ENCODE data around the gene USP13. TPM values are rescaled to one million over a fixed set of nuclear protein-coding genes. Genes with fewer than 3 reads are reported as not detected.

Gene USP13
- polyA plus RNA-seq, 3 donors, result 0.31 to 1.6 (median 1.2) TPM

DNA sequence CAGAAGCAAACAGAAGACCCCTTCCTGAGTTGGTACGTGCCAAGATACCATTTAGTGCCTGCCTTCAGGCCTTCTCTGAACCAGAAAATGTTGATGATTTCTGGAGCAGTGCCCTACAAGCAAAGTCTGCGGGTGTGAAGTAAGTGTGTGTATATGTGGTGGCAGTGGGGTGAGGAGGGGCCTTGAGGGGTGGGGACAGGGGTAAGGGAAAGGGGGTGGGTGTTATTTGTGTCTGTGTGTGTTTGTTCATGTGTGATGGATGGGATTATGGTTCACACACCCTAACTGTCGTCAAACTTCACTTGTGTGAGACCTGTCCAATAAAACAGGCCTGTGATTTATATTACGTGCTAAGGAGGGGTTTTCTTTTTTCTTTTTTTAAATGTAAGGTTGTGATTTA, 92.2 kb downstream of the USP13 start:
- H3K4me2 ChIP-seq (replicated peaks; ENCODE audit: extremely low read depth, low read length, poor library complexity, severe bottlenecking), result no peak overlapping the region
- H3K9me3 ChIP-seq (replicated peaks in 1 of 2; ENCODE audit: control insufficient read depth in 1 of 2, insufficient read depth in 1 of 2, low read length in 2 of 2), result no peaks in the 10 kb centered on the region
- no peak overlapping the region for H3K27ac ChIP-seq (ENCODE audit: low read depth in 1 of 2, low read length in 2 of 2)
- Mint-ChIP-seq H3K36me3 (peaks cover 8 to 31% of the 10 kb centered on the region in 2 donors), H3K4me3 (no peak overlapping the region), H3K4me1 (peaks cover 9% of the 10 kb centered on the region), H3K9me3 (peaks cover 0 to 2% (median 0%) of the 10 kb centered on the region in 7 donors), H3K27ac (no peak overlapping the region), H3K27me3 (ENCODE audit: low read depth in 3 of 3) (peaks cover 0 to 2% (median 0%) of the 10 kb centered on the region in 3 donors)
- H3K4me1 ChIP-seq (ENCODE audit: control insufficient read depth in 1 of 2, insufficient read depth in 2 of 2, low read length in 2 of 2), result no peaks in the 10 kb centered on the region
- no peaks in the 10 kb centered on the region for H3K79me2 ChIP-seq (ENCODE audit: insufficient read depth, low read length)
- WGBS (ENCODE audit: insufficient coverage), result 94% methylated on average over 2 of the region's 4 CpGs
- H2AFZ ChIP-seq (ENCODE audit: insufficient read depth, low read depth, low read length, poor library complexity, severe bottlenecking), result no peak overlapping the region
- peaks cover 0 to 12% of the 10 kb centered on the region in 2 donors for H3K36me3 ChIP-seq (replicated peaks in 1 of 2; ENCODE audit: control insufficient read depth in 1 of 2, insufficient read depth in 2 of 2, low read length in 2 of 2)
- no peaks in the 10 kb centered on the region for H3K27me3 ChIP-seq (ENCODE audit: control insufficient read depth in 2 of 2, insufficient read depth in 2 of 2, low read length in 2 of 2)
- no peaks in the 10 kb centered on the region for H4K20me1 ChIP-seq (ENCODE audit: insufficient read depth, low read length)
- no peak overlapping the region for H3K4me3 ChIP-seq (replicated peaks in 1 of 3; ENCODE audit: low read depth in 2 of 3, low read length in 3 of 3)
- intact Hi-C loops (cut with micrococcal nuclease), result no loop called here
- no peak overlapping the region for H3K9ac ChIP-seq (ENCODE audit: insufficient read depth, low read length, poor library complexity, severe bottlenecking)
- TF ChIP-seq CTCF (IDR thresholded peaks at IDR 0.05), result no peak
- no peak for DNase-seq

GRCh38 chr3:179745716-179746115, 92.9 kb downstream of the USP13 start:
- Histone ChIP-seq H3K79me2 (ENCODE audit: insufficient read depth, low read length) (no peaks in the 10 kb centered on the region), H3K9me3 (replicated peaks in 1 of 2; ENCODE audit: control insufficient read depth in 1 of 2, insufficient read depth in 1 of 2, low read length in 2 of 2) (no peaks in the 10 kb centered on the region), H3K36me3 (replicated peaks in 1 of 2; ENCODE audit: control insufficient read depth in 1 of 2, insufficient read depth in 2 of 2, low read length in 2 of 2) (peaks cover 0 to 12% of the 10 kb centered on the region in 2 donors), H3K27me3 (ENCODE audit: control insufficient read depth in 2 of 2, insufficient read depth in 2 of 2, low read length in 2 of 2) (no peaks in the 10 kb centered on the region), H3K4me2 (replicated peaks; ENCODE audit: extremely low read depth, low read length, poor library complexity, severe bottlenecking) (no peak overlapping the region), H3K4me3 (replicated peaks in 1 of 3; ENCODE audit: low read depth in 2 of 3, low read length in 3 of 3) (no peak overlapping the region), H2AFZ (ENCODE audit: insufficient read depth, low read depth, low read length, poor library complexity, severe bottlenecking) (no peak overlapping the region), H4K20me1 (ENCODE audit: insufficient read depth, low read length) (no peaks in the 10 kb centered on the region), H3K9ac (ENCODE audit: insufficient read depth, low read length, poor library complexity, severe bottlenecking) (no peak overlapping the region), H3K4me1 (ENCODE audit: control insufficient read depth in 1 of 2, insufficient read depth in 2 of 2, low read length in 2 of 2) (no peaks in the 10 kb centered on the region), H3K27ac (ENCODE audit: low read depth in 1 of 2, low read length in 2 of 2) (no peak overlapping the region)
- no peak for DNase-seq
- intact Hi-C loops (cut with micrococcal nuclease), result no loop called here
- TF ChIP-seq CTCF (IDR thresholded peaks at IDR 0.05), result no peak
- Mint-ChIP-seq H3K36me3 (peaks cover 8 to 25% of the 10 kb centered on the region in 2 donors), H3K4me1 (peaks cover 9% of the 10 kb centered on the region), H3K9me3 (peaks cover 0 to 2% (median 0%) of the 10 kb centered on the region in 7 donors), H3K4me3 (no peak overlapping the region), H3K27me3 (ENCODE audit: low read depth in 3 of 3) (peaks cover 0 to 2% (median 0%) of the 10 kb centered on the region in 3 donors), H3K27ac (no peak overlapping the region)
- 100% methylated on average over 1 of the region's 5 CpGs for WGBS (ENCODE audit: insufficient coverage)
